ENCODE results near the gene TSSC4. TPM values are rescaled to one million over a fixed set of nuclear protein-coding genes. Genes with fewer than 3 reads are reported as not detected.

TSSC4 gene
- polyA plus RNA-seq, 1 experiment = 30.5 TPM

DNA sequence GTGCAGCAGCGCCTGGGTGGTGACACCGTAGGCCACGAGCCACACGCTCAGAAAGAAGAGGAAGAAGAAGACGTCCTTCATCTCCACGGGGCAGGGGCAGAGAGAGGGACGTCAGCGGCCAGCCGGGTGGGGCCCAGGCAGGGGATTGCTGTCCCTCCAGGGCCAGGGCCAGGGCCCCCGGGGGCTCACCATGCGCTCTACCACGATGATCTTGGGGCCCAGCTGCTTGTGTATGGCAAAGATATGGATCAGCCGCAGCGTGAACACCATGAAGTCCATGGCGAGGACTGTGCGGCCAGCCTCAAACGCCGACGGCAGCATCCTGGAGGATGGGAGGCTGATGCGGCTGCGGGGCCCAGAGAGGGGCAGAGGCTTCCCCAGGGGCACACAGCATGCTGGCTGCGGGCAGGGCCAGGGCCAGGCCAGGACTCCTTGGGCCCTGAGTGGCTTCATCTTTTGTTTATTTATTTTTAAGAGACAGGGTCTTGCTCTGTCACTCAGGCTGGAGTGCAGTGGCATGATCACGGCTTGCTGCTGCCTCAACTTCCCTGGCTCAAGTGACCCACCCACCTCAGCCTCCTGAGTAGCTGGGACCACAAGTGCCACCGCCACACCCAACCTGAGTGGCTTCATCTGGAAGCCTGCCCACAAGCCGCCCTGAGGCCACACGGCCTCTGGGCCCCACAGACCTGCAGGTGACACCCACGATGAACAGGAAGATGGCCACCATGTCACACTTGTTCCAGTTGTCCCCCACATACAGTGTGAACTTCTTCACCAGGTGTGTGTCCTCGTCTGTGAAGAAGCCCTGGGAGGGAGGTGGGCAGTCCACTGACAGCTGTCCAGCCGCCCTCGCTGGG, 11.1 kb downstream of the TSSC4 start:
- CTCF ChIA-PET = interaction anchor here (1.0 to 4.0 kb wide), 6 partner anchors 8 to 106 kb away, joined by 3 to 31 read pairs (median 4); partner anchors contain the start of gene TSSC4

DNA sequence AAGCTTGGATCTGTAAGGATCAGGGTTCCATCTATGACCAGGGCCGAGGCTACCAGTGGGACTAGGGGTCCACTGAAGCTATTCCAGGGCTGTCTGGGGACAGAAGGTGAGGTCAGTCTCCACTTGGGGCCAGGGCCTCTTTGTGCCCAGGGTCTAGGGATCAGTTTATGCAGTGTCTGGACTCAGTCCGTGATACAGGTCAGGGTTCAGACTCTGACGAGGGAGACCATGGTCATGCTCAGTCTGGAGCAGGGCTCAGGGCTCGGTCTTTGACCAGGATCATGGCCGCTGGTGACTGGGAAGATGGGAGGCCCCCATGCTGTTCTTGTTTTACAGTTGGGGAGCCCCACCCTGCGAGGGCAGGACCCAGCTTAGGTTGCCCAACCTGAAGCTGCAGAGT, 11.8 kb downstream of the TSSC4 start:
- TF ChIP-seq, protein P1, sequence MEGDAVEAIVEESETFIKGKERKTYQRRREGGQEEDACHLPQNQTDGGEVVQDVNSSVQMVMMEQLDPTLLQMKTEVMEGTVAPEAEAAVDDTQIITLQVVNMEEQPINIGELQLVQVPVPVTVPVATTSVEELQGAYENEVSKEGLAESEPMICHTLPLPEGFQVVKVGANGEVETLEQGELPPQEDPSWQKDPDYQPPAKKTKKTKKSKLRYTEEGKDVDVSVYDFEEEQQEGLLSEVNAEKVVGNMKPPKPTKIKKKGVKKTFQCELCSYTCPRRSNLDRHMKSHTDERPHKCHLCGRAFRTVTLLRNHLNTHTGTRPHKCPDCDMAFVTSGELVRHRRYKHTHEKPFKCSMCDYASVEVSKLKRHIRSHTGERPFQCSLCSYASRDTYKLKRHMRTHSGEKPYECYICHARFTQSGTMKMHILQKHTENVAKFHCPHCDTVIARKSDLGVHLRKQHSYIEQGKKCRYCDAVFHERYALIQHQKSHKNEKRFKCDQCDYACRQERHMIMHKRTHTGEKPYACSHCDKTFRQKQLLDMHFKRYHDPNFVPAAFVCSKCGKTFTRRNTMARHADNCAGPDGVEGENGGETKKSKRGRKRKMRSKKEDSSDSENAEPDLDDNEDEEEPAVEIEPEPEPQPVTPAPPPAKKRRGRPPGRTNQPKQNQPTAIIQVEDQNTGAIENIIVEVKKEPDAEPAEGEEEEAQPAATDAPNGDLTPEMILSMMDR (IDR thresholded peaks at IDR 0.05; ENCODE audit: insufficient read depth, low read depth, low read length) = no peak
- CTCF ChIA-PET = interaction anchor here (1.0 to 3.9 kb wide), 5 partner anchors 8 to 218 kb away, joined by 3 to 27 read pairs (median 4); partner anchors contain the start of gene TSSC4
- POLR2A ChIA-PET = no interaction called here

More for the DNA sequence above, 11.1 kb downstream of the TSSC4 start:
- DNase-seq (ENCODE audit: low read depth) = no peak
- Histone ChIP-seq H3K27me3 (ENCODE audit: control insufficient read depth, insufficient read depth, low read length) (peaks cover 8% of the 10 kb centered on the region), H3K4me3 (ENCODE audit: low read depth, low read length) (no peak overlapping the region), H3K36me3 (ENCODE audit: control insufficient read depth, insufficient read depth, low read length) (no peaks in the 10 kb centered on the region)
- POLR2A ChIA-PET = no interaction called here
- TF ChIP-seq, protein P1 (IDR thresholded peaks at IDR 0.05; ENCODE audit: insufficient read depth, low read depth, low read length) = no peak

DNA sequence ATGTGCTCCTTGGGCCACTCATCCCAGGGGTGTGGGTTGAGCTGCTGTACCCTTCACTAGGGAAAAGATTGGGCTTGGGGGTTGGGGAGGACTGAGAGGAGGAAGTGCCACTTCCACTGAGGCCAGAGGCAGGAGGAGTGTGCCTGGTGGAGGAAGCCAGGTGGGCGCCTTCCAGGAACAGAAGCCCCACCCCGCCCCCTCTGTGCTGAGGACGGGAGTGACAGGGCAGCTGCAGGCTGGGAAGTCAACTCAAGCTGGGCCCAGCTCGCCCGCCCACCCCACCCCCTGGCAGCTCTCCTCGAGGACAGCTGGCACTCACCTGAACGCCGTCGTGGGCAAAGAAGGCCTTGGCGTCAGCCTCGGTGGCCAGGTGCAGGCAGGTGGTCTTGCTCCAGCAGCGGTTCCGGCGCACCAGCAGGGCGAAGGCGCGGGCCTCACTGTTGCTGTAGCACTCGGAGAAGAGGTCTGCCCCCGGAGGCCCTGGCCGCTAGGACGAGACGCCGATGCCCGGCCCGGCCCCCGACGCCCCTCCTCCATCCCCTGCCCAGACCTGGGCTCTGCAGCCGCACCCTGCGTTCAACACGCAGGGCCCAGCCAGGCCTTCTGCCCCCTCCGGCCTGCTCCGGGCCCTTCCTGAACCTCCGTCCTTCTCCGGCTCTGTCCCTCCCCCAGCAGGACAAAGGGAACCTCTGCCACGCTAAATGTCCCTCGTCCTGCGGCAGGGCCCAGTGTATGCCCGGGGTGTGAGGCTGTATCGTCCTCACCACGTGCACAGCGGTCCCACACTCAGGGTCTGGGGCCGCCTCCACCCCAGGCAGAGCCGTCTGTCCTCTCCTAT, 13.4 kb downstream of the TSSC4 start:
- H3K36me3 ChIP-seq (ENCODE audit: control insufficient read depth, insufficient read depth, low read length) = no peaks in the 10 kb centered on the region
- TF ChIP-seq, protein P1 (IDR thresholded peaks at IDR 0.05; ENCODE audit: insufficient read depth, low read depth, low read length) = no peak
- no peak for DNase-seq (ENCODE audit: low read depth)
- ChIA-PET CTCF (interaction anchor here (1.1 to 3.9 kb wide), 2 partner anchors 109 to 118 kb away, joined by 3 to 27 read pairs; no protein-coding TSS in a partner anchor), POLR2A (no interaction called here)
- H3K4me3 ChIP-seq (ENCODE audit: low read depth, low read length) = no peak overlapping the region
- peaks cover 5% of the 10 kb centered on the region for H3K27me3 ChIP-seq (ENCODE audit: control insufficient read depth, insufficient read depth, low read length)

More for the DNA sequence above, 11.8 kb downstream of the TSSC4 start:
- Histone ChIP-seq H3K4me3 (ENCODE audit: low read depth, low read length) (no peak overlapping the region), H3K27me3 (ENCODE audit: control insufficient read depth, insufficient read depth, low read length) (peaks cover 8% of the 10 kb centered on the region), H3K36me3 (ENCODE audit: control insufficient read depth, insufficient read depth, low read length) (no peaks in the 10 kb centered on the region)
- DNase-seq (ENCODE audit: low read depth) = no peak

GRCh38 chr11:2414616-2415015, 14.1 kb downstream of the TSSC4 start:
- peaks cover 1% of the 10 kb centered on the region; the same call in 1 of the 2 replicates for H3K27me3 ChIP-seq (ENCODE audit: control insufficient read depth, insufficient read depth, low read length)
- ChIA-PET POLR2A (no interaction called here), CTCF (interaction anchor here (1.1 to 2.0 kb wide), 3 partner anchors 14 to 111 kb away, joined by 3 to 16 read pairs (median 8); partner anchors contain the start of gene TSSC4)
- H3K36me3 ChIP-seq (ENCODE audit: control insufficient read depth, insufficient read depth, low read length) = no peaks in the 10 kb centered on the region
- no peak for DNase-seq (ENCODE audit: low read depth)
- TF ChIP-seq, protein P1 (IDR thresholded peaks at IDR 0.05; ENCODE audit: insufficient read depth, low read depth, low read length) = no peak
- H3K4me3 ChIP-seq (ENCODE audit: low read depth, low read length) = no peak overlapping the region
